Neural cell (in vitro differentiated cells): ENCODE results near the gene ZNF521. TPM values are rescaled to one million over a fixed set of nuclear protein-coding genes. Genes with fewer than 3 reads are reported as not detected.

ENCODE experiments used
- H2AFZ ChIP-seq: fragments of 200-600, 300-800 bp; sonication (generic), shearing (Covaris generic); 2 replicates; pipeline ENCODE4 v1.6.0; 2014; ENCODE audit warnings: low read depth, mild to moderate bottlenecking, antibody characterized with exemption, low read length, moderate library complexity
- H3F3A ChIP-seq: fragments of 200-600 bp; shearing (Covaris generic); 2 replicates; pipeline ENCODE4 v1.6.1; 2016; ENCODE audit warnings: mild to moderate bottlenecking, moderate library complexity, mixed read lengths, antibody characterized with exemption, low read length; ENCODE audit not compliant: insufficient read depth, poor library complexity, severe bottlenecking
- H3K27ac ChIP-seq: fragments of 200-600, 300-800 bp; sonication (generic), shearing (Covaris generic); 2 replicates; pipeline ENCODE4 v1.5.1; 2014; ENCODE audit warnings: mild to moderate bottlenecking, low read length, moderate library complexity
- H3K27me3 ChIP-seq: fragments of 300-800, 200-600 bp; sonication (generic), shearing (Covaris generic); 2 replicates; pipeline ENCODE4 v1.6.0; 2014; ENCODE audit warnings: mild to moderate bottlenecking, low read depth, low read length, moderate library complexity; ENCODE audit not compliant: insufficient read depth
- H3K36me3 ChIP-seq: fragments of 300-800, 200-600 bp; sonication (generic), shearing (Covaris generic); 2 replicates; pipeline ENCODE4 v1.5.1; 2014; ENCODE audit warnings: mild to moderate bottlenecking, antibody characterized with exemption, low read length, moderate library complexity; ENCODE audit not compliant: insufficient read depth
- H3K4me2 ChIP-seq: fragments of 300-800, 200-600 bp; sonication (generic), shearing (Covaris generic); 2 replicates; pipeline ENCODE4 v1.6.0; 2014; ENCODE audit warnings: mild to moderate bottlenecking, low read length
- H3K4me3 ChIP-seq: fragments of 300-800, 200-600 bp; sonication (generic), shearing (Covaris generic); 2 replicates; pipeline ENCODE4 v1.5.1; 2014; ENCODE audit warnings: mild to moderate bottlenecking, low read length, moderate library complexity
- H3K79me2 ChIP-seq: fragments of 200-600 bp; shearing (Covaris generic); replicated peaks from 2 replicates; pipeline ENCODE4 v1.6.0; 2014; ENCODE audit warnings: mild to moderate bottlenecking, low read length, moderate library complexity; ENCODE audit not compliant: insufficient read depth
- H3K9ac ChIP-seq: fragments of 300-800, 200-600 bp; sonication (generic), shearing (Covaris generic); 2 replicates; pipeline ENCODE4 v1.6.1; 2016; ENCODE audit warnings: mild to moderate bottlenecking, low read length, mixed read lengths
- H3K9me2 ChIP-seq: fragments of 200-600 bp; shearing (Covaris generic); 2 replicates; pipeline ENCODE4 v1.6.1; 2016; ENCODE audit warnings: mild to moderate bottlenecking, low read length, mixed read lengths; ENCODE audit not compliant: insufficient read depth
- H3K9me3 ChIP-seq: fragments of 200-600, 300-800 bp; sonication (generic), shearing (Covaris generic); 2 replicates; pipeline ENCODE4 v1.6.1; 2016; ENCODE audit warnings: mild to moderate bottlenecking, mixed run types, low read length, moderate library complexity, mixed read lengths
- H4K20me1 ChIP-seq: fragments of 200-600 bp; shearing (Covaris generic); 2 replicates; pipeline ENCODE4 v1.6.1; 2016; ENCODE audit warnings: mild to moderate bottlenecking, mixed run types; ENCODE audit not compliant: insufficient read depth
- EP300 ChIP-seq: fragments of 450-650 bp; conservative IDR thresholded peaks from 2 replicates; pipeline ENCODE4 v1.6.1; 2014; ENCODE audit warnings: antibody characterized with exemption, mild to moderate bottlenecking, moderate library complexity; ENCODE audit not compliant: poor library complexity, severe bottlenecking
- EZH2 ChIP-seq: fragments of 200-600, 300-800 bp; shearing (Covaris generic), sonication (generic); IDR thresholded peaks from 2 replicates; pipeline ENCODE4 v1.6.1; 2014; ENCODE audit warnings: antibody characterized with exemption, low read length, borderline replicate concordance, mild to moderate bottlenecking; ENCODE audit not compliant: insufficient read depth, poor library complexity, severe bottlenecking
- MXI1 ChIP-seq: fragments of 450-650 bp; conservative IDR thresholded peaks from 2 replicates; pipeline ENCODE4 v1.6.1; 2014; ENCODE audit warnings: antibody characterized with exemption, mild to moderate bottlenecking; ENCODE audit not compliant: poor library complexity, severe bottlenecking
- POLR2AphosphoS5 ChIP-seq: IDR thresholded peaks from 2 replicates; pipeline ENCODE4 v1.6.1; 2012
- RAD21 ChIP-seq: fragments of 450-650 bp; conservative IDR thresholded peaks from 2 replicates; pipeline ENCODE4 v1.6.1; 2014; ENCODE audit warnings: antibody characterized with exemption, mild to moderate bottlenecking, moderate library complexity
- REST ChIP-seq: IDR thresholded peaks from 2 replicates; pipeline ENCODE4 v1.6.1; 2012; ENCODE audit warnings: borderline replicate concordance
- SMC3 ChIP-seq: fragments of 450-650 bp; conservative IDR thresholded peaks from 2 replicates; pipeline ENCODE4 v1.6.1; 2014; ENCODE audit warnings: antibody characterized with exemption, mild to moderate bottlenecking, moderate library complexity; ENCODE audit not compliant: poor library complexity
- TAF1 ChIP-seq: IDR thresholded peaks from 2 replicates; pipeline ENCODE4 v1.6.1; 2012; ENCODE audit warnings: low read depth
- polyA plus RNA-seq: library from polyadenylated mRNA; depleted of rRNA; stranded (reverse); fragments of >200 nt; gene quantifications from 2 replicates; pipeline ENCODE4 v1.2.3, GENCODE V29; 2014
- TF ChIP-seq, protein P1 (sequence below): fragments of 450-650 bp; IDR thresholded peaks from 2 replicates; pipeline ENCODE4 v1.5.1; 2014; ENCODE audit warnings: antibody characterized with exemption, mild to moderate bottlenecking, moderate library complexity; ENCODE audit not compliant: poor library complexity, severe bottlenecking

Gene ZNF521
- polyA plus RNA-seq, 1 donor from 2014 or later, result 101 TPM

GRCh38 chr18:25047421-25047820 lies 304.5 kb downstream of the ZNF521 start:
- Histone ChIP-seq H3K4me2 (no peak overlapping the region), H3F3A (no peaks in the 10 kb centered on the region), H3K9me2 (no peaks in the 10 kb centered on the region), H2AFZ (no peak overlapping the region), H3K79me2 (no peaks in the 10 kb centered on the region), H3K36me3 (no peaks in the 10 kb centered on the region), H3K27ac (no peak overlapping the region), H3K9me3 (no peaks in the 10 kb centered on the region), H3K4me3 (no peak overlapping the region), H3K27me3 (no peaks in the 10 kb centered on the region), H4K20me1 (no peaks in the 10 kb centered on the region), H3K9ac (no peak overlapping the region)
- TF ChIP-seq RAD21, result no peak
- TF ChIP-seq REST, result no peak
- TF ChIP-seq POLR2AphosphoS5, result no peak
- TF ChIP-seq, protein P1, sequence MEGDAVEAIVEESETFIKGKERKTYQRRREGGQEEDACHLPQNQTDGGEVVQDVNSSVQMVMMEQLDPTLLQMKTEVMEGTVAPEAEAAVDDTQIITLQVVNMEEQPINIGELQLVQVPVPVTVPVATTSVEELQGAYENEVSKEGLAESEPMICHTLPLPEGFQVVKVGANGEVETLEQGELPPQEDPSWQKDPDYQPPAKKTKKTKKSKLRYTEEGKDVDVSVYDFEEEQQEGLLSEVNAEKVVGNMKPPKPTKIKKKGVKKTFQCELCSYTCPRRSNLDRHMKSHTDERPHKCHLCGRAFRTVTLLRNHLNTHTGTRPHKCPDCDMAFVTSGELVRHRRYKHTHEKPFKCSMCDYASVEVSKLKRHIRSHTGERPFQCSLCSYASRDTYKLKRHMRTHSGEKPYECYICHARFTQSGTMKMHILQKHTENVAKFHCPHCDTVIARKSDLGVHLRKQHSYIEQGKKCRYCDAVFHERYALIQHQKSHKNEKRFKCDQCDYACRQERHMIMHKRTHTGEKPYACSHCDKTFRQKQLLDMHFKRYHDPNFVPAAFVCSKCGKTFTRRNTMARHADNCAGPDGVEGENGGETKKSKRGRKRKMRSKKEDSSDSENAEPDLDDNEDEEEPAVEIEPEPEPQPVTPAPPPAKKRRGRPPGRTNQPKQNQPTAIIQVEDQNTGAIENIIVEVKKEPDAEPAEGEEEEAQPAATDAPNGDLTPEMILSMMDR, result no peak
- no peak for TF ChIP-seq TAF1
- no peak for TF ChIP-seq EZH2
- no peak for TF ChIP-seq MXI1
- TF ChIP-seq EP300, result no peak
- no peak for TF ChIP-seq SMC3

- no peak overlapping the region for H2AFZ ChIP-seq
- no peaks in the 10 kb centered on the region for H3K27me3 ChIP-seq
- no peaks in the 10 kb centered on the region for H3K36me3 ChIP-seq
- no peaks in the 10 kb centered on the region for H3F3A ChIP-seq
- no peak overlapping the region for H3K4me2 ChIP-seq
- no peaks in the 10 kb centered on the region for H3K79me2 ChIP-seq
- H3K9me3 ChIP-seq, result no peaks in the 10 kb centered on the region
- no peaks in the 10 kb centered on the region for H4K20me1 ChIP-seq
- H3K4me3 ChIP-seq, result no peak overlapping the region
- TF ChIP-seq EZH2, result no peak
- no peak for TF ChIP-seq POLR2AphosphoS5
- no peaks in the 10 kb centered on the region for H3K9me2 ChIP-seq
- no peak overlapping the region for H3K27ac ChIP-seq
- H3K9ac ChIP-seq, result no peak overlapping the region
Observed at GRCh38 chr18:25044694-25045093, 307.3 kb downstream of the ZNF521 start.

DNA sequence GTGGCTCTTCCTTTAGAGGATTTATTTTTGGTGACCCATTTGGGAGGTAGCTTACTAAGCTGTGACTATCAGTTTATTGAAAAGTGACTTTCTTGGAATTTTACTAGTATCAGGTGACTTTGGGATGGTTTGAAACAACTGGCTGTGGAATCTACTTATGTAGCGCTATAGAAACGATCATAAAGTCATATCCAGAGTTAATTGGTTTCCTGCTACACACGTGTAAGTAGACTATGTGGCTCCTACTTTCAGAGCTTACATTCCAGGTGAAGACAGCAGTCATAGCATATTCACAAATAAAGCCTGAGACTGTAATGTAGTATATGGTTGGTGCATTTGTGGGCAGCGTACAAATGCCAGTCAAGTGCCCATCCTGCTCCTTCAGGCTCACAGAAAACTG lies 308.9 kb downstream of the ZNF521 start:
- no peak overlapping the region for H3K4me2 ChIP-seq
- H3K79me2 ChIP-seq, result no peaks in the 10 kb centered on the region
- no peaks in the 10 kb centered on the region for H3K9me2 ChIP-seq
- H3K4me3 ChIP-seq, result no peak overlapping the region
- no peaks in the 10 kb centered on the region for H3K27me3 ChIP-seq
- TF ChIP-seq POLR2AphosphoS5 (no peak), SMC3 (no peak), TAF1 (no peak), MXI1 (no peak), EZH2 (no peak), REST (no peak), EP300 (no peak), RAD21 (no peak)
- TF ChIP-seq, protein P1, result no peak
- H3K9me3 ChIP-seq, result no peaks in the 10 kb centered on the region
- H3K9ac ChIP-seq, result no peak overlapping the region
- no peaks in the 10 kb centered on the region for H3K36me3 ChIP-seq
- no peaks in the 10 kb centered on the region for H4K20me1 ChIP-seq
- H2AFZ ChIP-seq, result no peak overlapping the region
- no peaks in the 10 kb centered on the region for H3F3A ChIP-seq
- H3K27ac ChIP-seq, result no peak overlapping the region
